Transverse colon (tissue), 4 donors: ENCODE results near the gene ARHGDIG. TPM values are rescaled to one million over a fixed set of nuclear protein-coding genes. Genes with fewer than 3 reads are reported as not detected.

Source experiments
- DNase-seq: peaks from one replicate; pipeline ENCODE4 v3.0.0-alpha.2; 2019
- H3K27ac ChIP-seq, 4 donors: fragments of 200-600 bp; sonication (generic); 2 replicates each; pipeline ENCODE4 v1.5.1; 2016 to 2018; ENCODE audit warnings: inconsistent platforms in 4 of 4
- H3K27me3 ChIP-seq: fragments of 200-600 bp; sonication (generic); 2 replicates; pipeline ENCODE4 v1.5.1; 2017; ENCODE audit warnings: inconsistent platforms
- H3K36me3 ChIP-seq, 4 donors: fragments of 200-600 bp; sonication (generic); 2 replicates each; pipeline ENCODE4 v1.5.1; 2017 to 2019; ENCODE audit warnings: inconsistent platforms in 4 of 4
- H3K4me1 ChIP-seq, 4 donors: fragments of 200-600 bp; sonication (generic); 2 replicates each; pipeline ENCODE4 v1.5.1; 2017 to 2020; ENCODE audit warnings: inconsistent platforms in 4 of 4
- H3K4me3 ChIP-seq, 4 donors: fragments of 200-600 bp; sonication (generic); 1 replicate in 1 of 4; 2 replicates in 3 of 4; pipeline versions ENCODE4 v1.5.1 to v1.6.1; 2017 to 2019; ENCODE audit warnings: inconsistent platforms in 4 of 4
- H3K9me3 ChIP-seq, 2 donors: fragments of 200-600 bp; sonication (generic); 2 replicates each; pipeline ENCODE4 v1.5.1; 2017 to 2019; ENCODE audit warnings: inconsistent platforms in 2 of 2
- CTCF ChIP-seq, 5 experiments: fragments of 200-600 bp in 3 of 5; fragments of 450-650 bp in 2 of 5; sonication (generic) in 3 of 5; IDR thresholded peaks; 1 replicate in 2 of 5; 2 replicates in 3 of 5; pipeline ENCODE4 v1.5.1; 2016 to 2017; ENCODE audit warnings: antibody characterized with exemption in 5 of 5, inconsistent platforms in 3 of 5, mild to moderate bottlenecking in 2 of 5, moderate library complexity in 1 of 5
- EP300 ChIP-seq: sonication (generic); formaldehyde crosslinking; IDR thresholded peaks from one replicate; pipeline ENCODE4 v1.6.1; 2017; ENCODE audit warnings: antibody characterized with exemption, low read depth
- POLR2A ChIP-seq: fragments of 450-650 bp; IDR thresholded peaks from one replicate; pipeline ENCODE4 v1.6.1; 2016; ENCODE audit warnings: antibody characterized with exemption, mild to moderate bottlenecking, moderate library complexity
- POLR2AphosphoS5 ChIP-seq, 3 donors: sonication (generic); formaldehyde crosslinking; IDR thresholded peaks; one replicate each; pipeline ENCODE4 v1.6.1; 2016; ENCODE audit warnings: antibody characterized with exemption in 3 of 3
- WGBS, 2 donors: methylation state at CpG; one replicate each; pipeline ENCODE4 v1.1.5; 2018; ENCODE audit warnings: low coverage in 1 of 2; 5-methylcytosine and 5-hydroxymethylcytosine counted together
- in situ Hi-C, 4 donors: fragments of 200-750 bp; cut with MboI; loops; one replicate each; pipeline versions ENCODE4 v1.15.0 to v1.15.1; 2017; ENCODE audit warnings: low sequenced_read_pairs in 3 of 4, low pct_ligation_motif_present in 1 of 4, low pct_unique_long_range_greater_than_20kb in 1 of 4
- intact Hi-C: fragments of 100-400 bp; cut with DNase I; formaldehyde crosslinking; loops from one replicate; pipeline ENCODE4 v1.15.1; 2023; ENCODE audit warnings: low total_unique reads
- total RNA-seq, 4 donors: library from RNA; depleted of rRNA; stranded (reverse); fragments of >200 nt; gene quantifications; one replicate each; pipeline ENCODE4 v1.1.0, GENCODE V29; 2016

Gene ARHGDIG
- total RNA-seq, 4 donors from 2014 or later, result 0.95 TPM; not detected in 3

- Histone ChIP-seq H3K27me3 (no peaks in the 10 kb centered on the region), H3K4me3 (no peak overlapping the region), H3K9me3 (no peaks in the 10 kb centered on the region), H3K27ac (no peak overlapping the region), H3K4me1 (no peaks in the 10 kb centered on the region), H3K36me3 (peaks cover 0 to 8% (median 0%) of the 10 kb centered on the region in 4 donors)
- in situ Hi-C loops (no loop called here), intact Hi-C loops (no loop called here)
- TF ChIP-seq EP300 (no peak), CTCF (IDR thresholded peaks at IDR 0.05) (no peak), POLR2A (no peak), POLR2AphosphoS5 (IDR thresholded peaks at IDR 0.05) (no peak)
- 95 to 100% methylated on average over 2 to 13 of the region's 13 CpGs for WGBS, 2 donors
- DNase-seq, result no peak
Observed at GRCh38 chr16:301950-302349, 21.6 kb downstream of the ARHGDIG start.

- WGBS, 2 donors, result 92 to 100% methylated on average over 1 to 43 of the region's 43 CpGs
- in situ Hi-C loops (no loop called here), intact Hi-C loops (no loop called here)
- Histone ChIP-seq H3K9me3 (no peaks in the 10 kb centered on the region), H3K4me3 (no peak overlapping the region), H3K36me3 (peaks cover 0 to 8% (median 4%) of the 10 kb centered on the region in 4 donors), H3K4me1 (no peaks in the 10 kb centered on the region), H3K27me3 (no peaks in the 10 kb centered on the region), H3K27ac (no peak overlapping the region)
- TF ChIP-seq POLR2A (no peak), POLR2AphosphoS5 (IDR thresholded peaks at IDR 0.05) (no peak), EP300 (no peak), CTCF (IDR thresholded peaks at IDR 0.05) (peak in 2 of 5 experiments; percentile 10 to 20)
- DNase-seq, result no peak
Observed at GRCh38 chr16:303760-304505, 23.5 kb downstream of the ARHGDIG start.

- WGBS, 2 donors, result 89 to 100% methylated on average over 7 to 19 of the region's 19 CpGs
- no peak for TF ChIP-seq CTCF (IDR thresholded peaks at IDR 0.05)
- TF ChIP-seq POLR2AphosphoS5 (IDR thresholded peaks at IDR 0.05), result no peak
- no peak for TF ChIP-seq EP300
- no peak for TF ChIP-seq POLR2A
- in situ Hi-C loops, result no loop called here
Observed at GRCh38 chr16:305916-306626, 25.7 kb downstream of the ARHGDIG start.

GRCh38 chr16:306911-307370 is 26.6 kb downstream of the ARHGDIG start:
- no peak overlapping the region for H3K4me3 ChIP-seq
- no peaks in the 10 kb centered on the region for H3K4me1 ChIP-seq
- 60 to 81% methylated on average over 1 to 10 of the region's 17 CpGs for WGBS, 2 donors
- no peaks in the 10 kb centered on the region for H3K9me3 ChIP-seq
- TF ChIP-seq EP300 (no peak), CTCF (IDR thresholded peaks at IDR 0.05) (no peak), POLR2AphosphoS5 (IDR thresholded peaks at IDR 0.05) (no peak), POLR2A (no peak)
- no peak overlapping the region for H3K27ac ChIP-seq
- in situ Hi-C loops, result no loop called here
- peaks cover 0 to 8% (median 4%) of the 10 kb centered on the region in 4 donors for H3K36me3 ChIP-seq
- intact Hi-C loops, result no loop called here
- no peak for DNase-seq
- no peaks in the 10 kb centered on the region for H3K27me3 ChIP-seq

More at GRCh38 chr16:305916-306626, 25.7 kb downstream of the ARHGDIG start:
- Histone ChIP-seq H3K4me3 (no peak overlapping the region), H3K27me3 (no peaks in the 10 kb centered on the region), H3K36me3 (peaks cover 0 to 8% (median 4%) of the 10 kb centered on the region in 4 donors), H3K9me3 (no peaks in the 10 kb centered on the region), H3K27ac (no peak overlapping the region), H3K4me1 (no peaks in the 10 kb centered on the region)
- intact Hi-C loops, result no loop called here
- DNase-seq, result no peak
